HG03565 (cell line): ENCODE data around the gene DNAI2.

Source experiments
- ATAC-seq: cut with Tn5 transposase; IDR thresholded peaks from one replicate; pipeline ENCODE4 v1.9.1; 2021; ENCODE audit warnings: mild to moderate bottlenecking, moderate library complexity; ENCODE audit not compliant: unreplicated experiment

Gene DNAI2, protein sequence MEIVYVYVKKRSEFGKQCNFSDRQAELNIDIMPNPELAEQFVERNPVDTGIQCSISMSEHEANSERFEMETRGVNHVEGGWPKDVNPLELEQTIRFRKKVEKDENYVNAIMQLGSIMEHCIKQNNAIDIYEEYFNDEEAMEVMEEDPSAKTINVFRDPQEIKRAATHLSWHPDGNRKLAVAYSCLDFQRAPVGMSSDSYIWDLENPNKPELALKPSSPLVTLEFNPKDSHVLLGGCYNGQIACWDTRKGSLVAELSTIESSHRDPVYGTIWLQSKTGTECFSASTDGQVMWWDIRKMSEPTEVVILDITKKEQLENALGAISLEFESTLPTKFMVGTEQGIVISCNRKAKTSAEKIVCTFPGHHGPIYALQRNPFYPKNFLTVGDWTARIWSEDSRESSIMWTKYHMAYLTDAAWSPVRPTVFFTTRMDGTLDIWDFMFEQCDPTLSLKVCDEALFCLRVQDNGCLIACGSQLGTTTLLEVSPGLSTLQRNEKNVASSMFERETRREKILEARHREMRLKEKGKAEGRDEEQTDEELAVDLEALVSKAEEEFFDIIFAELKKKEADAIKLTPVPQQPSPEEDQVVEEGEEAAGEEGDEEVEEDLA

GRCh38 chr17:74274060-74274708, at the start of gene DNAI2:
Gene DNAI2, plus strand, starts transcription at chr17:74274234. Its CDS starts 7,584 bp downstream, at chr17:74281818.
- ATAC-seq: no peak

- no peak for ATAC-seq
Observed at GRCh38 chr17:74224959-74225725, 48.9 kb upstream of the DNAI2 start.

DNA sequence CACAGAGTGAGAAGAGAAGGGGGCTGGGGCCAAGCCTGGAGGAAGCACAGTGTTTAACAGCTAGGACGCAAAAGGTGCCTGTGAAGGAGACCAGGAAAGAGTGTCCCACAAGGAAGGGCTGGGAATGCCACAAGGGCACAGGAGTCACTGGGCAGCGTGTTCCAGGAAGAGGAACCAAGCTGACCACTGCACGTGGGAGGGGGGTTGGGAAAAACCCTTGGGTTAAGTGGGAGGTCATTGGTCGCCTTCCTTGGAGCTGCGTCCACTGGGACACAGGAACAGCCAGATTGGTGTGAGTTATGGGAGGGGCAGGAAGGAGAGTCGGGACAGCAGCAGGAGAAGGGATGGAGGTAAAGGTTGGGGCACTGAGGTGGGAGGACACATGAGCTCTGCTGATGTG, 47.8 kb upstream of the DNAI2 start:
- no peak for ATAC-seq

- ATAC-seq: no peak
Observed at GRCh38 chr17:74227271-74228080, 46.6 kb upstream of the DNAI2 start.

DNA sequence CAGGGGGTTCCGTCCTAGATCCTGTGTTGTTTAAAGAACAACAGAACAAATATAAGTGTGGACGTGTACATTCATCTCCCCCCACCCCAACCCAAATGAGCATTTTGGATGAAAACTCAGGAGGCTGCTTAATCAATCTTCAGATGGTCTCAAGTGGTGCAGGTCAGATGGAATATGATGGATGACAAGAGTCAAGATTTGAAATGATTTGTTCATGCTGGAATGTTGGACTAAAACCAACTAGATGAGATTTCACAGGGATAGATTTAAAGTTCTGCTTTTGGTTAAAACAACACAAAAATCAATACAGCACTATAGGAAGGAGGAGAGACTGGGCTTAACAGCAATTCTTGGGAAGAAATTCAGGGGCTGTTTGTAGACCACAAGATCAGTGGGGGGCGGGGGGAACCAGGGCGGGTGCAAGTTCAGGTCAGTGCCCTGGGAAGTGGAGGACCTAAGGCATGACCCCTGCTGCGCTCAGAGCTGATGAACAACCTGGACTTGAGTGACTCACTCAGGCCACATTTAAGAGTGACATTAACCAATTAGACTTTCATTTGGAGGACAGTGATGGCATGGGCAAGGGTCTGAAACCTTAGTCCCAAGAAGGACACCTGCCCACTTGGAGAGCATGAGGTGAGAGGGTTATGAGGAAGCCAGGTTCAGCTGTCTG, 45.6 kb upstream of the DNAI2 start:
- ATAC-seq: no peak

DNA sequence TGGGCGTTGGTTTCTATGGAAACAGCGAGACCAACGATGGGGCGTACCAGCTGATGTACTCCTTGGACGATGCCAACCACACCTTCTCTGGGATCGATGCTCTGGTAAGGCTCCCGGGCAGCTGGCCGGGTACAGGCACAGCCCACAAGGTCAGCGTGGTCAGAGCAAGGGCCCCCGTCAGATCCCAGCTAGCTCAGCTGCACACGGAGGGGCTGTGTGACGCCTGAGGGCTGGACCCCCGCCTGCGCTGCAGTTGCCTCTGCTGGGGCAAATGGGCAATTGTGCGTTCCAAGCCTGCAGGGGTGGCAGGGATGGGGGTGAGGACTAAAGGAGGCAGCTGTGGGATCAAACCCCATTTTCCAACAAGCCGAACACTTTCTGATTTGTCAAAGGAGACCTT, 43.1 kb upstream of the DNAI2 start:
- ATAC-seq: no peak

GRCh38 chr17:74231928-74232907, 41.8 kb upstream of the DNAI2 start:
- ATAC-seq: no peak

DNA sequence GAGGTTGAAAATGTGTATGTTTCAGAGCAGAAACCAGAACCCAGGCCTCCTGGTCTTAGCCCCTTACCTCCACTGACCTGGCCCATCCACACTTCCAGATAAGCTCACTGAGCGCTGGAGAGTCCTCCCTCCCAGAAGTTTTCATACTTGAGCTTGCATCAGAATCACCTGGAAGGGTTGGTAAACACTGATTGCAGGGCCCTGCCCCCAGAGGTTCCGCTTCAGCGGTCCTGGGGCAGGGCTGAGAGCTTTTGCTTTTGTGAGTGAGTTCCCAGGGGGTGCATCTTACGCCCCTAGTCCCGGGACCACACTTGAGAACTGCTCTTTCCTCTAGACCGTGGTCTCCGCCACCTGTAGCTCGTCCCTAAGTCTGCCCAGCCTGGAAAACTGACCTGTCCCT, 40.1 kb upstream of the DNAI2 start:
- ATAC-seq: no peak

DNA sequence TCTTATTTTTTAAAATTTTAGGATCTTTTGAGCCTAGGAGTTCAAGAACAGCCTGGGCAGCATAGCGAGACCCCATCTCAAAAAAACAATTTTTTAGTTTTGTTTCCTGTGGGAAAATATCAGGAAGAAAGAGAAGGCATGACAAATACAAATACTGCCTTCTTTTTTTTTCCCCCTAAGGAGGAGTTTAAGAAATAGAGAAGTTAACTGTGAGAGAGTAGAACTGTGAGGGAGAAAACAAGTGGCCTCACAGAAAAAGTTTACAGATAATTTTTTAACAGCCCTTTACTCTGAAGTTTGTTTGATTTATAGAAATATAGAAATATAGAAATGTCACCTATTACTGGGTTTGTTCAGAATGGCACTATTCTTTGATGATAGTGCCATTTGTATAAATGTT, 39.5 kb upstream of the DNAI2 start:
- no peak for ATAC-seq

- ATAC-seq: no peak
Observed at GRCh38 chr17:74235040-74235581, 38.9 kb upstream of the DNAI2 start.

DNA sequence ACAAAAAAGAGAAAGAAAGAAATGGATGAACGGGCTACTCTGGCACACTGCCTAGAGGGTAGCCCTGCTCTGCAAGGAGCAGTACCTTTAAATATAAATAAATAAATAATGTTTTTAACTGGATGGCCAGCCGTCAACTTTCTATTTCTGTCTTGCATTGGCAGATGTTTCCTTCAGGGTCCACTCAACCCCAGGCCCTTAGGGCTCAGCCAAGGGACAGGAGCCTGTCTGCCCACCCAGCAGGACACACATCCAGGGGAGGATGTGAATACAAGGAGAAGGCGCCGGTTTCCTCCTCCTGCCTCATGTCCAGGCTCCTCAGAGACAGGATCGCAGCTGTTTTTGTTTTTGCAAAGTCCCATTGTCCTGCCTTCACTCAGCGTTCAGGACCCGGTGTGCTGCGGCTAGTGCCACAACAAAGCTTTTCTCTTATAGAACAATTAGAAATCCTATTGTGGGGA, 38.1 kb upstream of the DNAI2 start:
- no peak for ATAC-seq

GRCh38 chr17:74237321-74237720, 36.7 kb upstream of the DNAI2 start:
- ATAC-seq: no peak

DNA sequence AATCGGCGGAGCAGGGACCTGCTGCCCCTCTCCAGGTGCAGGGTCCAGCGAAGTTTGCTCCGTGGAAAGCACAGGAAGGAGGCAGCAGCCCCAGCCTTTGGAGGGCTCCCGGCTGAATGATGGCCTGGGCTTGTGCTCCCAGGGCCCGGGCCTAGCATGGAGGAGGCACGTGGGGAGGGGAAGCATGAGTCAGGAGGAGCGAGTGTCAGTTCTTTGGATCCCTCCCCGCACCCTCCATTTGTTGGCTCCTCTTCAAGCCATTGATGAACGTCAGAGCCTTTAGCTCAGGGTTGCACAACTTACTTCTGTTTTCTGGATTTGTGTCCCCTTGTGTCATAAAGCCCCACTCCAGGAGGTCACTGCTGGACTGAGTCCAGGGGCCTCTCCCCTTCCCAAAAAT, 34.9 kb upstream of the DNAI2 start:
- ATAC-seq: no peak

DNA sequence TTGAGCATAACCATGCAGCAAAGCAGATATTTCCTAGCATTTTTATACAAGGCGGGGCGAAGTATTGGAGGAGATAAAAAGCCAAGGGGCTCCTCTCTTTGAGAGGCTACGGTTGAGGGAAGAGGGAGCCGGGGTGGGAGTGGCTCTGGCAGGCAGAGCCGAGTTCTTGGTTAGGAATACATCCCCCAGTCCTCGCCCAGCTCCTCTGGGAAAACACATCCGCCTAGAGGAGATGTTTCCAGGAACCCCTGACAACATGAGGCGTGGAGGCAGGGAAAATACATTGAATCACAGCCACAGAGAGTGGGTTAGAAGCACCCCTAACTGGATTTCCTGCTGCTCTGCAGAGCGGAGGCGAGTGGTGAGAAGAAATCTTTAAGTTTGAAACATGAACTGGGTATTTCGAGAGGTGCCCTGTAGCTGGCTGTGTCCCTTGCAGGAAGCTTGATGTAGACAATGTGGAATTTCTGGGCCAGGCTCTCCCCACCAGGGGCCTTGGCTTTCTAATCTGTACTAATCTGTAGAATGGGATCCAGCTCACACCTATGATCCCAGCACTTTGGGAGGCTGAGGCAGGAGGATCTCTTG, 33.3 kb upstream of the DNAI2 start:
- ATAC-seq: no peak

- ATAC-seq: no peak
Observed at GRCh38 chr17:74241431-74241830, 32.6 kb upstream of the DNAI2 start.

DNA sequence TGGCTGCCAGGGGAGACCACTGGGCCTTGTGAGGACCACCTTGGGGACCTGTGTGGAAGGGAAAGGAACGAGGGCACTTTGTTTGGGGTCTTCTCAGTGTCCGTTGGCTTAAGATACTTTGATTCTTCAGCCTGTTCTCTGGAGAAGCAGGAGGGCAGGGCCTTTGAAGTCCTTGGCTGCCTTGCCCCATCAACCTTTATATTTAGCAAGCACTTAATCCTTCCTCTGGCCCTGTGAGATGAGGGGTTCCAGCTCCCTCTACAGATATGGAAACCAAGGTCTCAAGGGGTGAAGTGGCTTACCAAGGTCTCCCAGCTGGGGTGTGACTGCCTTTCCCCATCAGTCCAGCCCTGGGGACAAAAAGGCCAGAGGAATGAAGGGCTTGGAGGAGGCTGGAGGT, 32.2 kb upstream of the DNAI2 start:
- no peak for ATAC-seq

DNA sequence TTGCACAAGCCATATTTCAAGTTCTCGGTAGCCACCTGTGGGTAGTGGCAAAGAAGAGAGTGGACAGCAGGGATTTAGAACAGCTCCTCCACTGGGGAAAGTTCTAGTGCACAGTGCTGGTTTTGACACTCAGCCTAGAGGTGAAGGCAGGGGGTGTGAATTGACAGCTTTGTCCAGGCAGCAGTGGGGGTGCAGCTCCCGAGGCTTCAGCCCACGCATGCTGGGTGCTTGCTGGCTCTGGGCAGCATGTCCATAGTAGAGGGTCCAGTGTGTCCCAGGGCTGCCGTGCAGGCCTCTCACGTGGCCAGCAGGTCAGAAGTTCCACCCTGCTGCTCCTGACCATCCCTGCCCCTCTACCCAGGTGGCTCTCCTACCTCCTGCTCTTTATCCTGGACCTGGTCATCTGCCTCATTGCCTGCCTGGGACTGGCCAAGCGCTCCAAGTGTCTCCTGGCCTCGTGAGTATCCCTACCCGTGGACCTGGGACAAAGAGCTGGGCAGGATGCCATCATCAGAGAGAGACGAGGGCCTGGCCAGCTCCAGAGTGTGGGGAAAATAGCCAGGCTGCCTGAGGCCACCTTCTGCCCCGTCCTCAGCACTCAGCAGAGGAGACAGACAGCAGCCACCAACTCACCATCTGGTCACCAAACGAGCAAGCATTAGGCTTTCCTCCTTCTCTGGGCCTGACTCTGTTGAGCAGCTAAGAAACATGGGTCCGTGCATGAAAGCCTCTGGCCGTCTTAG, 30.9 kb upstream of the DNAI2 start:
- no peak for ATAC-seq
